ENCODE results near the gene SURF1. TPM values are rescaled to one million over a fixed set of nuclear protein-coding genes. Genes with fewer than 3 reads are reported as not detected.

SURF1 gene
- polyA plus RNA-seq, 6 donors from 2014 or later, result 77.6 to 142 (median 94.1) TPM

DNA sequence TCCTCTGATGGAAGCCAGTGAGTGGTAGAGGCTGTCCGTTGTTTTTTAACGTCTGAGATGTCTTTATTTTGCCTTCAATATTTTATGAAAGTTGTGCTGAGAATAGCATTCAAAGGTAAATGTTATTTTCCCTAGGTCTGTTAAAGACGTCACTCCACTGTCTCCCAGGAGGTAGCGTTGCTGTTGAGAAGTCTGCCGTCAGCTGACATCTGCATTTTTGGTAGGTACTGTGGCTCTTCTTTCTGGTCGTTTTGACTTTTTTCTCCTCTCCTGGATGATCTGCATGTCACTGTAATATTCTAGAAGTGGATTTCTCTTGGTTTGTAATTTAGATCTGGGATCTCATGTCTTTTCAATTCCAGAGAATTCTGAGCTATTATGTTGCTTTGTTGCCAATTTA, 46.7 kb downstream of the SURF1 start:
- Mint-ChIP-seq H3K27ac (no peak overlapping the region), H3K9me3 (peaks cover 0 to 5% (median 0%) of the 10 kb centered on the region in 7 donors), H3K27me3 (peaks cover 24 to 35% (median 25%) of the 10 kb centered on the region in 3 donors), H3K36me3 (peaks cover 0 to 5% of the 10 kb centered on the region in 2 donors), H3K4me3 (no peak overlapping the region), H3K4me1 (no peaks in the 10 kb centered on the region)
- ATAC-seq (ENCODE audit: low read depth in 2 of 2) (no peak), DNase-seq (no peak)

DNA sequence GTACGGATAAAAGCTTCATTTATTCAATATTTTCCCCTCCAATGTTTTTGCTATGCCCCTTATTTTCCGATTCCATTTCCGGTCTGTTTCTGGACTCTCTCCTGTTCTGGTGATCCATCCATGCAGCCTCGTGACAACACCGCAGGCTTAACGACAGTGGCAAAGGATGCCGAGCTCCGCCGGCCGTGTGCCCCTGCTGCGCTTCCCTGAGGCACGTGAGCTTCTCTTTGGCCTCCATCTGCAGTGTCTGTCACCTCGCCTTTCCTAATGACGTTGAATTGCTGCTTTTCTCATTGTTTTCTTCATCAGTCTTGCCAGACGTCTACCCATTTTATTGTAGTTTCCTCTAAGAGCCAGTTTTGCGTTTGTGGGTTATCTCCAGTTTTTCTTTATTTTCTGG, 49.0 kb downstream of the SURF1 start:
- peaks cover 0 to 5% (median 0%) of the 10 kb centered on the region in 7 donors for H3K9me3 Mint-ChIP-seq
- peaks cover 0 to 5% of the 10 kb centered on the region in 2 donors for H3K36me3 Mint-ChIP-seq
- H3K27ac Mint-ChIP-seq, result peak overlapping the region in 2 of 6 donors; percentile 6 to 22
- DNase-seq (no peak), ATAC-seq (ENCODE audit: low read depth in 2 of 2) (no peak)
- H3K4me1 Mint-ChIP-seq, result no peaks in the 10 kb centered on the region
- H3K4me3 Mint-ChIP-seq, result no peak overlapping the region
- peaks cover 24 to 35% (median 25%) of the 10 kb centered on the region in 3 donors for H3K27me3 Mint-ChIP-seq

DNA sequence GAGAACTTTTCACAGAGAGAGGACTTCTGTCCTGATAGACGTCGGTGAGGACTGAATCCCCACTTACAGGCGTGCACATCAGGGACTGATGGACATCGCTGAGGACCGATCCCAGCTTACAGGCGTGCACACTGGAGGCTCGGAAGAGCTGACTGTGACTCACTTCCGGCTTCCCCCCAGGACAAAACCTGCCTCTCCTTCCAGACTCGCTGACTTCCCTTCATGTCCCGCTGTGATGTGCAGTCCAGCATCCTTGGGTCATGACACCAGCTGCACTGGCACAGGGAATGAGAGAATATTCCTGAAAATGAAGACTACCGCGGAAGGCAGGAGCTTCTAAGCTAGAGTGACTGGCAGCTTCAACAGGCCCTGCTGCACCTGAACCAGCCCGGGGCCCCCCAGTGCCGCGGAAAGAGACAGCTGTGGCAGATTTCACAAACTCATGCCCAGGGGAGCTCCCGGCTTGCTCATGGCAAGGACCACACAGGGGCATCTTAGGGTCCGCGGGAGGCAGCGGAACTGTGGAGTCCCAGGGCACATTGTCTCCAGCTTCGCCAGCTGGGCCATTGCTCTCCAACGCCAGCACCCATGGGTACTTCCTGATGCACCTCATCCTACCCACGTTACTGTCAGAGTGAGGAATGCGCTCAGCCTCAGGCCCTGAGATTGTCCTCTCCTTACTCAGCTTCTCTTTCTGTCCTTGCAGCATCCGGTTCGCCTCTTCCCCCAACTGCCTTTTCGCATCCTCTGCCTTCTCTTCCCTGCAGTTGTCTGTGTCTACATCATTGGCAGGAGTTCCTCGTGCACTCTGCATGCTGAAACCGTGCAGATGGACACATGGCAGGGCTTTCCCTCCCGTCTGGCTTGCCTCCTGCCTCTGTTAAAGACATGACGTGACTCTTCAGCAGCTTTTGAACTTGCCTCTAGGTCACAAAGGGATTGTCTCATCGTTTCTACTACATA, 49.8 kb downstream of the SURF1 start:
- Mint-ChIP-seq H3K27me3 (peaks cover 25 to 35% (median 30%) of the 10 kb centered on the region in 3 donors), H3K4me1 (no peaks in the 10 kb centered on the region), H3K9me3 (peaks cover 0 to 5% (median 0%) of the 10 kb centered on the region in 7 donors), H3K27ac (no peak overlapping the region), H3K36me3 (peaks cover 0 to 5% of the 10 kb centered on the region in 2 donors), H3K4me3 (peak overlapping the region in 1 of 8 donors; percentile 17)
- ATAC-seq (ENCODE audit: low read depth in 2 of 2) (no peak), DNase-seq (no peak)

DNA sequence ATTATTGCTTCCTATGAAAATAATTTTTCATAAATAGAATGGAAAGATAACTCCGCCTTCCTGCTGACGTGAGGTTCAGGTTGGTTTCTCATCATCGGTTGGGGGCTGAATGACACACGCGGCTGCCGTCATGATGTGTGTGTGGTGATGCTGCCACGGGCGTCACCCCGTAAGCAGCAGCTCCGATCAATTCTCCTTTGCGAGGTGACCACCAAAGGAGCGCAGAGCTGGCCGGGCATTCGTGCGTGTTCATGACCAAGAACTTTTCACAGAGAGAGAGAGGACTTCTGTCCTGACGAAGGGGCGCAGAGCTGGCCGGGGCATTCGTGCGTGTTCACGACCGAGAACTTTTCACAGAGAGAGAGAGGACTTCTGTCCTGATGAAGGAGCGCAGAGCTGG, 50.6 kb downstream of the SURF1 start:
- Mint-ChIP-seq H3K36me3 (peaks cover 0 to 5% of the 10 kb centered on the region in 2 donors), H3K27me3 (peaks cover 25 to 35% (median 30%) of the 10 kb centered on the region in 3 donors), H3K9me3 (peaks cover 0 to 5% (median 0%) of the 10 kb centered on the region in 7 donors), H3K27ac (no peak overlapping the region), H3K4me3 (peak overlapping the region in 1 of 8 donors; percentile 63), H3K4me1 (no peaks in the 10 kb centered on the region)
- ATAC-seq (ENCODE audit: low read depth in 2 of 2) (no peak), DNase-seq (no peak)

DNA sequence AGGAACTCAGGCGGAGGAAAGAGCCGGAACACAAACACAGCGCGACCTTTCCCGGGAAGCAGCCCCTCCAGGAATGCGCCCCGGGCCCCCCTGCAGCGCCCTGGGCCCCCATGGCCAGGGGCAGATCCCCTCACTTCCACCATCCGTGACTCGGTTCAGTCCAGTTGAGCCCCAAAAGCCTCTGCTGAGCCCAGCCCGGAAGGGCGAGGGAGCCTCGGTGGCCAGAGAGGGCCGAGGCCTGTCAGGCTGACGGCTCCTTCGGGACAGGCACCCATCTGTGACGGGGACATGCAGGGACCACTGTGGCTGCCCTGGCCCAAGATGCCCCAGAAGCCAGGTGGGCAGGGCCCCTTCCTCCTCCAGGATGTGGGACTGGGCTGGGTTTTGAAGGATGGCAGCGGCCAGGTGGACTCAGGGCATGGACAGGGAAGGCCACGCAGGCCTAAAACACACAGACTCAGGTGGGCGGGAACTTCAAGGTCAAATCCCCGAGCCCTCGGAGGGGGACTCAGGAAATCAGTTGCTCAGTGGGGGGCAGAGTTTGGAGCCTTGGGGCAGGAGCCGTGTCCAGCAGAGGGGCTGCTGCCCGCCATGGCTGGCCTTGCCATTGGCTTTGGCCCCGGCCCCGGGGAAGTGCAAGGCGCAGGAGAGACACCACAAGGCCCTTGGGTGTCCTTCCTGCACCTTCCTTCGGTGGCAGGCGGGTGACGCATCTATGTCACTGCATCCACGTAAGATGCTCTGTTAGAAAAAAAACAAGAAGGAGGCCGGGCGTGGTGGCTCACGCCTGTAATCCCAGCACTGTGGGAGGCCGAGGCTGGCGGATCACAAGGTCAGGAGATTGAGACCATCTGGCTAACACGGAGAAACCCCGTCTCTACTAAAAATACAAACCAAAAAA, 51.6 kb downstream of the SURF1 start:
- ATAC-seq (ENCODE audit: low read depth in 2 of 2) (no peak), DNase-seq (no peak)
- H3K4me3 Mint-ChIP-seq, result no peak overlapping the region
- H3K36me3 Mint-ChIP-seq, result peaks cover 0 to 5% of the 10 kb centered on the region in 2 donors
- H3K27ac Mint-ChIP-seq, result peak overlapping the region in 1 of 6 donors; percentile 85
- H3K4me1 Mint-ChIP-seq, result no peaks in the 10 kb centered on the region
- peaks cover 0 to 5% (median 0%) of the 10 kb centered on the region in 7 donors for H3K9me3 Mint-ChIP-seq
- H3K27me3 Mint-ChIP-seq, result peaks cover 22 to 32% (median 26%) of the 10 kb centered on the region in 3 donors

DNA sequence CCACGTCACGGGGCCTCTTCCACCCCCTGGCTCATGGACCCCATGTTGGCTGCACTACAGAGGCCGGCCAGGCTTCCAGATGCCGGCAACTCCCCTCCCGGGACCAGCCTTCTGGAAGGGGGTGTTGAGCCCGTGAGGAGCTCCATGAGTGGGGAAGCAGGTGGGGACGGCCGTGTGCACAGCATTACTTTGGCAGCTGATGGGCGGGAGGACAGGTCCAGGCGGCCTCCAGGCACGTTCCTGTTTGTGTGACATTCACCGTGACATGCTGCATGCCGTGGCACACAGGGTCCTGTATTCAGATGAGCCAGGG, 52.2 kb downstream of the SURF1 start:
- H3K27ac Mint-ChIP-seq, result no peak overlapping the region
- peaks cover 0 to 2% (median 0%) of the 10 kb centered on the region in 7 donors for H3K9me3 Mint-ChIP-seq
- H3K4me1 Mint-ChIP-seq, result no peaks in the 10 kb centered on the region
- ATAC-seq (ENCODE audit: low read depth in 2 of 2), result no peak
- peaks cover 0 to under 1% of the 10 kb centered on the region in 2 donors for H3K36me3 Mint-ChIP-seq
- peaks cover 16 to 26% (median 25%) of the 10 kb centered on the region in 3 donors for H3K27me3 Mint-ChIP-seq
- H3K4me3 Mint-ChIP-seq, result no peak overlapping the region
- no peak for DNase-seq

DNA sequence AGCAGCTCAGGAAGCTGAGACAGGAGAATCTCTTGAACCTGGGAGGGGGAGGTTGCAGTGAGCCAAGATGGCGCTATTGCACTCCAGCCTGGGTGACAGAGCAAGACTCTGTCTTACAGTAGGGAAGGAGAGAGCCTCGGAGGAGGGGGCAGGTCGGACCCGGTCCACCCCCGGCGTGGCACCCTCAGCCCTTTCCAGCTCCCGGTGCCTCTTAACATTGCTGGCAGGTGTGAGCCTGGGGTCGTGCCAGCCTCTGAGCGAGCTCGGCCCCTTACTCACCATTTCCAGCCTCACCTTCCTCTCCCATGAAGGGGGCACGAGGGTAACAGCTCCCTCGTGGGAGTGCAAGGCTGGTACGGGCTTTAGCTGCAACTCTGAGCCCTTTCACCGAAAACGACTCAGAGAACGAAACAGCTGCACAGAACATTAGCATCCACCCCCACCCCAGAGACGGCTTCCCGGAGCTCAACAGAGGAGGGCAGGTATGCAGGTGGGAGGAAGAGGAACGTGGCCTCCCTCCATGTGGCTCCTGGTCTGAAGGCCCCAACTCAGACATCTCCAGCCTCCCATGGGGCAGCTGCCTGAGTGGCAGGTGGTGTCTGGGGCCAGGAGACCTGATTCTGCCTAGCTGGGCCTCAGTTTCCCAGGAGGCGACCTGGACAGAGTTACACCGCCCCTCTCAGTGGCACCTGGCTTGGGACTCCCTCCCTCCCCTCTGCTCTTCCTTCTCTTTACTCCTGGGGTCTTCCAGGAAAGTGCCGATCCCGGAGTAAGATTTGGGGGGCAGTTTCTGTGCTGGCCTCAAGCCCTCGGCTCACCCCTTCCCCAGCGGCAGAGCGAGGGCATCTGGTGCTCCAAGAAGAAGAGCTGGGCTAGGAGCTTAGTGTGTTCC, 52.8 kb downstream of the SURF1 start:
- no peak overlapping the region for H3K4me3 Mint-ChIP-seq
- ATAC-seq (ENCODE audit: low read depth in 2 of 2) (no peak), DNase-seq (no peak)
- no peaks in the 10 kb centered on the region for H3K4me1 Mint-ChIP-seq
- no peaks in the 10 kb centered on the region for H3K36me3 Mint-ChIP-seq
- peaks cover 0 to 2% (median 0%) of the 10 kb centered on the region in 7 donors for H3K9me3 Mint-ChIP-seq
- peak overlapping the region in 1 of 6 donors; percentile 37 for H3K27ac Mint-ChIP-seq
- peaks cover 12 to 22% (median 19%) of the 10 kb centered on the region in 3 donors for H3K27me3 Mint-ChIP-seq

Other genes with a start within 250 kb of the SURF1 start
- gene RALGDS, start 235.2 kb downstream of the SURF1 start, polyA plus RNA-seq (ENCODE audit: low read depth in 6 of 6), result 10 to 100 TPM in 2 of 6 donors, 1 to 10 TPM in 4; 5.5 to 17.5 (median 8.7) TPM
- 1 to 10 TPM in 5 of 6 donors, under 1 TPM in 1; 0.96 to 4.0 (median 2.4) TPM for gene GBGT1, start 192.6 kb downstream of the SURF1 start, polyA plus RNA-seq (ENCODE audit: low read depth in 6 of 6)
- not detected for gene OBP2B, start 147.2 kb downstream of the SURF1 start, polyA plus RNA-seq (ENCODE audit: low read depth in 6 of 6)
- under 1 TPM in 2 of 6 donors, not detected in 4; 0.93 to 0.94 TPM for gene ABO, start 81.3 kb downstream of the SURF1 start, polyA plus RNA-seq (ENCODE audit: low read depth in 6 of 6)
- gene SURF6, start 20.3 kb downstream of the SURF1 start, polyA plus RNA-seq (ENCODE audit: low read depth in 6 of 6), result 10 to 100 TPM in 1 of 6 donors, 1 to 10 TPM in 4, under 1 TPM in 1; 0.09 to 13.0 (median 6.8) TPM
- 10 to 100 TPM; 14.9 to 36.8 (median 20.2) TPM for gene MED22, start 8.4 kb downstream of the SURF1 start, polyA plus RNA-seq (ENCODE audit: low read depth in 6 of 6)
- gene RPL7A, start 8.3 kb downstream of the SURF1 start, polyA plus RNA-seq (ENCODE audit: low read depth in 6 of 6), result 1,000 to 10,000 TPM in 5 of 6 donors, 100 to 1,000 TPM in 1; 715 to 1,392 (median 1,075) TPM
- 10 to 100 TPM; 21.6 to 40.5 (median 28.1) TPM for gene SURF2, start 63 bp upstream of the SURF1 start, polyA plus RNA-seq (ENCODE audit: low read depth in 6 of 6)
- gene SURF4, start 19.6 kb upstream of the SURF1 start, polyA plus RNA-seq (ENCODE audit: low read depth in 6 of 6), result 10 to 100 TPM; 76.2 to 99.5 (median 82.9) TPM
- under 1 TPM in 2 of 6 donors, not detected in 4; 0.18 to 0.61 TPM for gene STKLD1, start 19.9 kb upstream of the SURF1 start, polyA plus RNA-seq (ENCODE audit: low read depth in 6 of 6)
- gene REXO4, start 61.5 kb upstream of the SURF1 start, polyA plus RNA-seq (ENCODE audit: low read depth in 6 of 6), result 10 to 100 TPM in 5 of 6 donors, 1 to 10 TPM in 1; 4.3 to 27.7 (median 15.1) TPM
- under 1 TPM in 2 of 6 donors, not detected in 4; 0.23 to 0.25 TPM for gene ADAMTS13, start 65.9 kb upstream of the SURF1 start, polyA plus RNA-seq (ENCODE audit: low read depth in 6 of 6)
- 10 to 100 TPM; 14.7 to 23.5 (median 18.7) TPM for gene CACFD1, start 103.5 kb upstream of the SURF1 start, polyA plus RNA-seq (ENCODE audit: low read depth in 6 of 6)
- gene SLC2A6, start 122.6 kb upstream of the SURF1 start, polyA plus RNA-seq (ENCODE audit: low read depth in 6 of 6), result 10 to 100 TPM; 25.6 to 49.3 (median 31.0) TPM
- gene MYMK, start 168.5 kb upstream of the SURF1 start, polyA plus RNA-seq (ENCODE audit: low read depth in 6 of 6), result not detected
- not detected for gene ADAMTSL2, start 178.2 kb upstream of the SURF1 start, polyA plus RNA-seq (ENCODE audit: low read depth in 6 of 6)